ENCODE data around the gene KLHL29. TPM values are rescaled to one million over a fixed set of nuclear protein-coding genes. Genes with fewer than 3 reads are reported as not detected.

Gene KLHL29
- total RNA-seq, 1 donor, result 14.7 TPM

DNA sequence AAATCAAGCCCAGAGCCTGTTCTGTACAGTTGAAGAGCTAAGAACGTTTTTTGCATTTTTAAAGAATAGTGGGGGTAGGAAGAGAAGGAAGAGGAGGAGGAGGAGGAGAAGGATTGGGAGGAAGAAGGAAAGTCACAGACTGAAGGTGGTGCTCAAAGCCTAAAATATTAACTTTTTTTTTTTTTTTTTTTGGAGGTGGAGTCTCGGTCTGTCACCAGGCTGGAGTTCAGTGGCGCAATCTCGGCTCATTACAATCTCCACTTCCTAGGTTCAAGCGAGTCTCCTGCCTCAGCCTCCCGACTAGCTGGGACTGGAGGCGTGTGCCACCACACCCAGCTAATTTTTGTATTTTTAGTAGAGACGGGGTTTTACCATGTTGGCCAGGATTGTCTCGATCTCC is 18.3 kb upstream of the KLHL29 start:
- no peak overlapping the region for H3K4me3 ChIP-seq (ENCODE audit: low read depth, low read length)
- no peak for DNase-seq (ENCODE audit: low read depth)
- TF ChIP-seq, protein P1, sequence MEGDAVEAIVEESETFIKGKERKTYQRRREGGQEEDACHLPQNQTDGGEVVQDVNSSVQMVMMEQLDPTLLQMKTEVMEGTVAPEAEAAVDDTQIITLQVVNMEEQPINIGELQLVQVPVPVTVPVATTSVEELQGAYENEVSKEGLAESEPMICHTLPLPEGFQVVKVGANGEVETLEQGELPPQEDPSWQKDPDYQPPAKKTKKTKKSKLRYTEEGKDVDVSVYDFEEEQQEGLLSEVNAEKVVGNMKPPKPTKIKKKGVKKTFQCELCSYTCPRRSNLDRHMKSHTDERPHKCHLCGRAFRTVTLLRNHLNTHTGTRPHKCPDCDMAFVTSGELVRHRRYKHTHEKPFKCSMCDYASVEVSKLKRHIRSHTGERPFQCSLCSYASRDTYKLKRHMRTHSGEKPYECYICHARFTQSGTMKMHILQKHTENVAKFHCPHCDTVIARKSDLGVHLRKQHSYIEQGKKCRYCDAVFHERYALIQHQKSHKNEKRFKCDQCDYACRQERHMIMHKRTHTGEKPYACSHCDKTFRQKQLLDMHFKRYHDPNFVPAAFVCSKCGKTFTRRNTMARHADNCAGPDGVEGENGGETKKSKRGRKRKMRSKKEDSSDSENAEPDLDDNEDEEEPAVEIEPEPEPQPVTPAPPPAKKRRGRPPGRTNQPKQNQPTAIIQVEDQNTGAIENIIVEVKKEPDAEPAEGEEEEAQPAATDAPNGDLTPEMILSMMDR (IDR thresholded peaks at IDR 0.05; ENCODE audit: insufficient read depth, low read depth, low read length), result no peak

DNA sequence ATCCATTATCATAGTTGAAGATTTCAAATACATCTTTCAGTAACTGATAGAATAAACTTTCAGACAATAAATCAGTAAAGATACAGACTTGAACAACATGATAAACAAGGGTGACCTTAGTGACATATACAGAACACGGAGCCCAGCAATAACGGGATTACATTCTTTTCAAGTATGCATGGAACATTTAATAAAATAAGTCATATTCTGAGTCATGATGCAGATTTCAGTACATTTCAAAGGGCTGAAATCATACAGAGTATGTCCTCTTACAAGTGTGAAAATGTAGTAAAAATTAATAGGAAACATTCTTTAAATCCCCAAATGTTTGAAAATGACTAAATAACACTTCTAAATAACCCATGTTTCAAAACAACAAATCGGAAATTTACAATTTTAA is 17.2 kb upstream of the KLHL29 start:
- no peak for DNase-seq (ENCODE audit: low read depth)
- TF ChIP-seq, protein P1 (IDR thresholded peaks at IDR 0.05; ENCODE audit: insufficient read depth, low read depth, low read length), result no peak

DNA sequence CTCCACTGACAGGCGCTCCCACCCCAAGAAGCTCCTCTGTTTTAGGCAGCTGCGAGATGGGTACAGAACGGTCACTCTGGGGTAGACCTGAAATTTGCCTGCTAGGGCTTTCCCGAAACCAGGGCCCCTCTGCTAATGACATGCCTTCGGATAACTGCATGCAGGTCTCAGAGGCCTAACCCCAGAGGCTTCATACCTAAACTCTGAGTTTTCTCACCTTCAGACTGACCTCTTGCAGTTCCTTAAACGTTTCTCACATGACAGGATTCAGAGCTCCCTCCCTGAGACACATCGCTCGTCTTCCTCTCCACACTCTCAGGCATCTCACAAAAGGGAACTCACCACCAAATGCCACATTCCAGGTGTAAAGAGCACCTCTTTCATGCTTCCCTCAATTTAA is 11.3 kb upstream of the KLHL29 start:
- TF ChIP-seq, protein P1 (IDR thresholded peaks at IDR 0.05; ENCODE audit: insufficient read depth, low read depth, low read length), result no peak
- H3K4me3 ChIP-seq (ENCODE audit: low read depth, low read length), result no peak overlapping the region
- DNase-seq (ENCODE audit: low read depth), result no peak

More for the DNA sequence above, 17.2 kb upstream of the KLHL29 start:
- H3K4me3 ChIP-seq (ENCODE audit: low read depth, low read length), result no peak overlapping the region

DNA sequence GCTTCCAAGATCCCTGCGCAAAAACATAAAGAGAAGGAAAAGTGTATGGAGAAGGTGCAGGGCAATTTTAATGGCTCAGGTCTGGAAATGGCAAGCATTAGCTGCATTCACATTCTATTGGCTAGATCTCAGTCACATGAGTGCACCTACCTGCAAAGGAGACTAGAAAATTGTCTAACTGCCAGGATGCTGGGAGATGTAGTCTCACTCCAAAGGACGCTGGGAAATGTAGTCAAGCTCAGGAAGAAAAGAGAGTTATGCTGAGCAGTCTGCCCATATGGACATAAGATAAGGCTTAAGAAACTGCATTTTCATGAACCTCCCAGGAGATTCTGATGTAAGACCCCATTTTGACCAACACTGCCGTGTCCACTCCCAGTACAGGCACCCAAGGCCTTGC is 9.5 kb upstream of the KLHL29 start:
- H3K4me3 ChIP-seq (ENCODE audit: low read depth, low read length), result no peak overlapping the region
- TF ChIP-seq, protein P1 (IDR thresholded peaks at IDR 0.05; ENCODE audit: insufficient read depth, low read depth, low read length), result no peak
- DNase-seq (ENCODE audit: low read depth), result no peak

DNA sequence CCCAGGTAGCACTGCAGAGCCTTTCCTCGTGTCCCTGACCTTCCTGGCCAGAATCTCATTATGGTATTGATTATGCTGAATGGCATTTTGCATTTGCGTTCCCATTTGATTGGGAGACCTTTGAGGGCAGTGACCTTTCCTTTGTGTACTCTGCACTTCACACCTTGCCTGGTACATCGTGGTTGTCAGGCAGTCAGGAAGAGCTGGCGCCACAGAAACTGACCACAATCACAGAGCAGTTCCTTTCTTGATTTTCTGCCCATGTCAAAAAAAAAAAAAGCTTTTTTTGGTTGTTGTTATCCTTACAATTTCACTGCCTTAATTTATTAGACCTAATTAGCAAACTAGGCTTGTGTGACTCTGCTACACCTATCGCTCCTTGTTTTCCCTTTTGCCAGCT is 8.9 kb upstream of the KLHL29 start:
- no peak overlapping the region for H3K4me3 ChIP-seq (ENCODE audit: low read depth, low read length)
- TF ChIP-seq, protein P1 (IDR thresholded peaks at IDR 0.05; ENCODE audit: insufficient read depth, low read depth, low read length), result no peak
- DNase-seq (ENCODE audit: low read depth), result no peak

DNA sequence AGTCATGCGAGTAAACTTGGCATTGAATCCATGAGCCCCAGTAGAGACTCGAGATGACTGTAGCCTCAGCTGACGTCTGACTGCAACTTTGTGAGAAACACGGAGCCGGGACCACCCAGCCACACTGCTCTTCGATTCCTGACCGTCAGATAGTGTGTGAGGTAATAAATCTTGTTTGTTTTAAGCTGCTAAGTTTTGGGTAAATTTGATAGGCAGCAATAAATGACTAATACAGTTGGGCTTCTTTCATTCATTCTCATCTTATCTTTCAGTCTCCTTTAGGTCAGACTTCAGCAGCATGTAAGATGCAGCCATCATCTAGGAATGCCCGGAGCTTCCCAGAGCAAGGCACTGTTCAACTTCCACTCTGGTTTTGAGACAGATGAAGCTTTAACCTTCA is 8.0 kb upstream of the KLHL29 start:
- no peak for DNase-seq (ENCODE audit: low read depth)
- no peak overlapping the region for H3K4me3 ChIP-seq (ENCODE audit: low read depth, low read length)
- TF ChIP-seq, protein P1 (IDR thresholded peaks at IDR 0.05; ENCODE audit: insufficient read depth, low read depth, low read length), result no peak

DNA sequence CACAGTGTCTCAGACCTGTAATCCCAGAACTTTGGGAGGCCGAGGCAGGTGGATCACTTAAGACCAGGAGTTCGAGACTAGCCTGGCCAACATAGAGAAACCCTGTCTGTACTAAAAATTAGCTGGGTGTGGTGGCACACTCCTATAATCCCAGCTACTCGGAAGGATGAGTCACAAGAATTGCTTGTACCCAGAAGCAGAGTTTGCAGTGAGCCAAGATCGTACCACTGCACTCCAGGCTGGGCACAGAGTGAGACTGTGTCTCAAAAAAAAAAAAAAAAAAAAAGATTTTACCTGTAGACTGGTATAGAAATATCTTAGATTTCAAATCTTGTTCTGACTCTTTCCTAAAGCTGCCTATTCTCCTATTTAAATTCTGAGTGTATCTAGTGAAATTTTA is 7.2 kb upstream of the KLHL29 start:
- TF ChIP-seq, protein P1 (IDR thresholded peaks at IDR 0.05; ENCODE audit: insufficient read depth, low read depth, low read length), result no peak
- no peak for DNase-seq (ENCODE audit: low read depth)
- H3K4me3 ChIP-seq (ENCODE audit: low read depth, low read length), result no peak overlapping the region

All from fibroblast of villous mesenchyme (primary cell).